NCI-H524 treated with DMSO at 0.1 percent for 48 hours (cell line): ENCODE measurements around the gene RBM33.
A peak's percentile ranks its signal among the peaks of the same experiment; 100 is the strongest.
"Not testable (repeated sequence)": the region's sequence is repeated elsewhere in the genome, so short reads cannot be mapped to it uniquely, and the experiment has no call there.

ENCODE experiments used
- DNase-seq: peaks from one replicate; lab custom pipeline; 2025; lab: John Stamatoyannopoulos, UW

The RBM33 gene

GRCh38 chr7:155644178-155644970, at the start of gene RBM33:
Gene RBM33 (plus strand): TSS chr7:155644661. CDS start chr7:155644877, 216 bp downstream.
- peak; percentile 13 for DNase-seq

GRCh38 chr7:155594961-155595366, 49.5 kb upstream of the RBM33 start:
- DNase-seq: no peak

- DNase-seq: no peak
These were observed 46.7 kb upstream of the RBM33 start for GRCh38 chr7:155597753-155598140.

GRCh38 chr7:155598810-155599210, 45.7 kb upstream of the RBM33 start:
- no peak for DNase-seq

- no peak for DNase-seq
These were observed 42.3 kb upstream of the RBM33 start for GRCh38 chr7:155602156-155602555.

GRCh38 chr7:155602750-155603149, 41.7 kb upstream of the RBM33 start:
- DNase-seq: no peak

GRCh38 chr7:155603205-155603857, 41.1 kb upstream of the RBM33 start:
- DNase-seq: no peak

- no peak for DNase-seq
These were observed 40.5 kb upstream of the RBM33 start for GRCh38 chr7:155603858-155604503.

- DNase-seq: no peak
These were observed 39.9 kb upstream of the RBM33 start for GRCh38 chr7:155604504-155604997.

- DNase-seq: no peak
These were observed 35.3 kb upstream of the RBM33 start for GRCh38 chr7:155609185-155609584.

- no peak for DNase-seq
These were observed 33.7 kb upstream of the RBM33 start for GRCh38 chr7:155610633-155611193.

GRCh38 chr7:155611808-155612447, 32.5 kb upstream of the RBM33 start:
- no peak for DNase-seq

- DNase-seq: no peak
These were observed 31.8 kb upstream of the RBM33 start for GRCh38 chr7:155612658-155613057.

GRCh38 chr7:155615085-155615484, 29.4 kb upstream of the RBM33 start:
- DNase-seq: not testable (repeated sequence)

- DNase-seq: no peak
These were observed 25.5 kb upstream of the RBM33 start for GRCh38 chr7:155618708-155619633.

- no peak for DNase-seq
These were observed 24.7 kb upstream of the RBM33 start for GRCh38 chr7:155619634-155620271.

- DNase-seq: no peak
These were observed 24.0 kb upstream of the RBM33 start for GRCh38 chr7:155620497-155620896.

- DNase-seq: no peak
These were observed 23.0 kb upstream of the RBM33 start for GRCh38 chr7:155621418-155621980.

- DNase-seq: no peak
These were observed 20.0 kb upstream of the RBM33 start for GRCh38 chr7:155624412-155624811.

GRCh38 chr7:155625557-155625956, 18.9 kb upstream of the RBM33 start:
- DNase-seq: no peak
